NCI-H2227 (cell line): ENCODE measurements around the gene BCAN.

Experiments used
- DNase-seq: peaks from one replicate; lab custom pipeline; 2025; ENCODE audit not compliant: unreplicated experiment; lab: John Stamatoyannopoulos, UW

The BCAN gene

DNA sequence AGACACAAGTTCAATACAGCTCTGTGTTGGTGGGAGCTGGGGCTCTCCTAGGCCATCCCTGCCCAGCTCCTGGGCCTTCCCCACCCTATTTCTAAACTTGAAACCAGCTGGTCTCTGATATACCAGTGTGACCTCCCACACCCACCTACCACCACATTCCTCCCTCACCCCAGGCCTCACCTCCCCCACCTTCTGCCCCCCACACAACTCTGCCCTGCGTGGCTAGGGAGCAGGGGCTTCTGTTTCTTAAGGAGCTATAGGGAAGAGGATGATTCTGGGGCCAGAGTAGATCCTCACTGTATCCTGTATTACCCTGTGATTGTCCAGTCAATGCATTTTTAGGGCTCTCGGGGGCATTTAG, 18.8 kb downstream of the BCAN start:
- no peak for DNase-seq

DNA sequence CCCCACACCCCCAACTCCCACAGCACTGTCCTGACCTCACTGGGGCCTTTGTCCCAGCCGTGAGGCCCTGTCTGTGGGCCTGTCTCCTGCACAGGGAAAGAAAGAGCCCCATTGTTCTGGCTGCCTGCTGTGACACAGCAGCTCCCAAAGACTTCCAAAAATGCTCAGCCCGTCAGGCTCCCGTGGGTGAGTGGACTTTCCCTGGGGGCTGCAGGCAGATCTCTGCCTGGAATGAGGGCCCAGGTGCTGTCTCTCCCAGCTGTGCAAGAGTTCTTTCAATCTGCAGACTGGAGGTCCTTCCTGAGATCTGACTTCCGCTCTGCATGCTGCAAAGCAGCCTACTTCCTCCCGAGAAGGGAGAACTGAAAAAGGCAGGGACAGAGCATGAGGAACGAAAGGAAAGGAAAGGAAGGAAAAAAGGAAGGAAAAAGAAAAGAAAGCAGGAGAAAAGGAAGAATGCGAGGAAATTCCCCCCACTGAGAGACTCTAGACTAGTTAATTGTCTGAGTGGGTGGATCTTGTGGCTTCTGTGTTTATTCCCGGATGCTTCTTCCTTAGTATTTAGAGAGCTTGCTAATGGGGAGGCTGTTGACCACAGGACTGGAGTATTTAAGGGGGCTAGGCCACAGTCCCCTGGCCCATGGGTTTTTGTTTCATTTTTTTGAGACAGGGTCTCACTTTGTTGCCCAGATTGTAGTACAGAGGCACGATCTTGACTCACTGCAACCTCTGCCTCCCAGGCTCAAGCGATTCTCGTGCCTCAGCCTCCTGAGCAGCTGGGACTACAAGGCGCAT, 20.3 kb downstream of the BCAN start:
- DNase-seq, result no peak

DNA sequence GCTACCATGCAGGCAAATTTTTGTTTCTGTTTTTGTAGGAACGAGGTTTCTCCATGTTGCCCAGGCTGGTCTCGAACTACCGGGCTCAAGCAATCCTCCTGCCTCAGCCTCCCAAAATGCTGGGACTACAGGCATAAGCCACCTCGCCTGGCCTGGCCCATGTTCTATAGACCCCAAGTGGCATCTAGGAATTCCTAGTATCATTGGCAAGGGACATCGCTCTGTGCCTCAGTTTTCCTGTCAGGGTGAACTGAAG, 20.8 kb downstream of the BCAN start:
- no peak for DNase-seq

DNA sequence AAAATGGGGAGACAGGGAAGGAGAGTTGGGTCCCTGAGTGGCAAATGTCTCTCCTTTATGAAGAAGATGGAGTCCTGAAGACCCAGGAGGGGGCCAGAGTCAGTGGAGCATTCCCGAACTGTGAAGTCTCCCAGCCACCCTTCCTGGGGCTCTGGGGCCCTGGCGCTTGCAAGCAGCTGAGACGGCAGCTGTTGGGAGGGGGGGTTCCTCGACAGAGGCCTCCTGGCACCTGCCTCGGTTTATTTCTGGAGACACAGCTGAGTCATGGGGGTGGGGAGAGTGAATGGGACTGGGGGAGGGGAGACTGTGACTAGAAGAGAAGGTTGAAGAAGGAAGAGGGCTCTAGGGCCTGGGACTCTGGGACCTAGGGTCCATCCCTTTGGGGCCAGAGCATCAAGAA, 21.3 kb downstream of the BCAN start:
- DNase-seq, result no peak

DNA sequence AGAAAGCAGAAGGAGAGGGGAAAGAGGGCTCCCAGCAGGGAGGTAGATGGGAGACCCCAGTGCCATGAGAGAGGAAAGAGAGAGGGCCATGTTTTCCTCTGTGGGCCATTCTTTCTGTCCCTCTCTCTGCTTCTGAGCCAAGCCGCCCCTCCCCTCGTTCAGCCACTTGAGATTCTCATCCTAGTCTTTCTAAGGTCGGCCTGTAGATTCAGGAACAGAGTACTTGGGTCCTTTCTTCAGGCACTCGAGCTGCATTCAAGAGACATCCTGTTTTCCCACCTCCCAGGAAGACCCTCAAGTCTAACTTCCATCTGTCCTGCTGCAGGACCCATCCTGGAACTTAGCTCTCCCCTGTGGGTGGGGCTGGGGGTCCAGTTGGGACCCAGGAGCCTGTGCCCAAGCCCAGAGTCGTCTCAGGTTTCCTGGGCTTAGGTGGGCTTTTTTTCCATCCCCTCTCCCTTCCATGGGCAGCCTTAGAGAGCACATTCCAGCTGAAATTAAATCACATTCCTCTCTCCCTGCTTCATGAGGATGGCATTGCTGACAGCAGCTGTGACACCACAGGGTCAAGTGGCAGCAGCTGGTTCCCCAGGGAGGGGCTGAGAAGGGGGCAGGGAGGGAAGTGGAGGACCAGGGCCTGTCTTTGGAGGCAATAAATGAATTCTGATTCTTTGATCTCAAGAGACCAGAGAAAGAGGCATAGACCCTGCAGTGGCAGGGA, 22.3 kb downstream of the BCAN start:
- DNase-seq, result peak; percentile 63

DNA sequence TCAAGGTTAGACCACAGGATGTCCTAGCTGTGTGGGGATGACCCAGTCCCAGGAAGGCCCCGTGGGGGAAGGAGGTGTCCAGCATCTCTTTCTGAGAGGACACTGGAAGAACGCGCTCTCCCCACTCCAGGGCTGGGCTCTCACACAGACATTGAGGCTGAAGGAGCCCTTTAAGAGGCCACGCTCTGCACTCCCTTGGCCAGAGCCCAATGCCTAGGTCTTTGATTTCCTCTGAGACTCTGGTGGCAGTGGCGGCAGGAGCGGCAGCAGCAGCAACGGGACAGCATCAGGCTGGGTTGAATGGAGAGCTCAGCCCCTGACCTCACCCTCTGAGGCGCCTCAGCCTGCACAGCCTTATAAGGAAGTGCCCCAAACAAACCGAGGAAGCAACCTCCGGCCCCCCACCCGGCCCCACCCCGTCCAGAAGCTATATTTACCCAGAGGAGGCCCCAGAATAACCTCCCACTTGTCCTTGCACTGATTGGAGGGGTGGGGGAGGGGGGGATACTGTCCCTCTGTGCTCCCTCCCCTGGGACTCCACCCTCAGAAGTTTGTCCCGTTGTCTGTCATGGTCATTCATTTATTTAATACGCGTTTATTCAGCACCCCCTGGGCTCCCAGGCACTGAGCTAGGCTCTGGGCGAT, 23.0 kb downstream of the BCAN start:
- no peak for DNase-seq

DNA sequence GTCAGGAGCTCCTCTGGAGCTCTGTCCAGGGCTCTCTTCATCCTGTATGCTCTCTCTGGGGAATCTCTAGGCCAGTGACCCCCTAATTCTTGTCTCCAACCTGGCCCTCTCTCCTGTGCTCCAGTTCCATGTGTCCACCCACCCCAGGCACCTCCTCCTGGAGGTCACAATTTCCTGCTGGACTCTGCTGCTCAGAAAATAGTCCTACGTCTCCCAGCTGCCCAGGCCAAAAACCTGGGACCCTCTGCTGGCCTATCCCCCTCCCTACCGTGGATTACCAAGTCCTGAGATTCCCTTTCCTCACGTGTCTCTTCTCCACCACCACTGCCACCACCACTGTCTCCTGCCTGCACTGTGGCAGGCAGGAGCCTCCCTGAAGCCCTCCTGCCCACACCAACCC, 23.6 kb downstream of the BCAN start:
- no peak for DNase-seq

DNA sequence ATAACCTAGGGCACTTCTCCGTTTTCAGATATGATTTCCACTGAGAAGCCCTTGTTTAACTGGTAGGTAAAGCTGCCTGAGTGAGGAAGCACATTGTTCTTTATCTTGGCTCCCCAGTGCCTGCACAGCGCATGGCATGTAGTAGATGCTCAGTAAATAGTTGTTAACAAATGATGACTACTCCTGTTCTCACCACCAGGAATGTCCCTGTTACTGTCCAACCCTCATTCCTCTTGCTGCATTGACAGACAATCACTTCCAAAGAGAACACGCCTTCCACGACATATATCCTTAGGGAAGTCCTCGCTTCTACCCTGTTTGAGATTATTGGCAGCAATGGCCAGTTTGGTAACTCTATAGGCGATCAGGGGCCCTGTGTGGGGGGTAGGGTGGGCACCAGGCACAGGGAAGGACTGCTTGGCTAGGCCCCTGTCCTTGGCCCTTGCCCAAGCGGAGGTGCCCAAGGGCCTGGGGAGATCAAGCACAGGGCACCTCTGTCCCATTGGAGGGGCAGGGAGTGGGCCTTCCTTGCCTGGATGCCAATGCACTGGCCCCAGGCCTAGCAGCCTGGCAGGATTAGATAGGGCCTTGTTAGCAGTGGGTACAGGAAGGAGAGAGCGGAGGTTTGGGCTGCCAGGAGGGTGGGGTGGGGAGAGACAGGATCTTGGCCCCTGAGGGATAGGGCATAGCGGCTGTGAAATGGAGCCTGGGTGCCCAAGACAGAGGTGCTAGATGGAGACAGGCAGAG, 25.1 kb downstream of the BCAN start:
- no peak for DNase-seq

DNA sequence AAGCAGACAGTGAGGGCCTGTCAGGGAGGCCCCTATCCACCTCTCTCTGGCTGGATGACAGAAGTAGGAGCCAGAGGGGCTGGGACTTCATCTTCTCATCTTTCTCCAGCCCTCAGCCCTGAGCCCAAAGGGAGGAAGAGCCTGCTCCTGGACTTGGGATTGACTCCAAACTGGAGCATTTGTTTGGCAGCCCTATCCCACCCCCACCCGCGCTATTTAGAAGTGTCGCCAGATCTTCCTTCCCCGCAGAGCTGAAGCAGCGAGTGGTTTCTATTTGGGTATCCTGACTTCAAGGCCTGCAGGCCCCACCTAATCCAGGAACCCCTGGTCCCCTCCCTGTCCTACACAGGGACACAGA, 25.7 kb downstream of the BCAN start:
- DNase-seq, result no peak

DNA sequence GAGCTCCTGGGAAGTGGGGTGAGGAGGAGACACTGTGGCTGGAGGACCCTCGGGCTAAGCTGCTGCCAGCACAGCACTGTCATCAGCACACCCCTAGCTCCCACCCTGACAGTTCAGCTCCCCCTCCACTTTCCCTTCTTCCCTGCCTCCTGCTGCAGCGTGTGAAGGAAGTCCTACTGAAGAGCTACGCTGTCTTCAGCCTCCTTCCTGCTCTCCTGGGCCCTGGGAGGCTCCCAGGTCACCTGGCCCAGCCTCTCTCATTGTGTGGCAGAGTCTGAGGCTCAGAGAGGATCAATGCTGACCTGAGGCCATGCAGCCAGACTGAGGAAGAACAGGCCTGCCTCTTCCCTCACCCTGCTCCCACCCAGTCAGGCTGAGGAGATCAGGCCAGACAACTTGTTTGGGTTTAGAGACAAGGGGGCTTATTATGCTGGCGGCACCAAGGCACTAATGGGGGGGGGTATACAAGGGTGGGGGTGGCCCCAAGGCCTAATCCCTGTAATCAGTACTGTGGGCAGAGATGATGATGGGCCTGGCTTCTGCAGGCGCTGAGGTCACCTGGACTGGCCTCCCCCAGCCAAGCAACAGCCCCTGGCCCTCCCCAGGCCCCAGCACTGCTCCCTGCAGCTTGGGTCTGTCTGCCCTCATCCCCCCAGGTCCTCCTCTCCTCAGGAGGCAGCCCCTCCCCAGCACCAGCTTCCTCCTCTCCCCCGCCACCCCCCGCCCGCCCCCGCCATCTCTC, 26.2 kb downstream of the BCAN start:
- peak; percentile 36 for DNase-seq

DNA sequence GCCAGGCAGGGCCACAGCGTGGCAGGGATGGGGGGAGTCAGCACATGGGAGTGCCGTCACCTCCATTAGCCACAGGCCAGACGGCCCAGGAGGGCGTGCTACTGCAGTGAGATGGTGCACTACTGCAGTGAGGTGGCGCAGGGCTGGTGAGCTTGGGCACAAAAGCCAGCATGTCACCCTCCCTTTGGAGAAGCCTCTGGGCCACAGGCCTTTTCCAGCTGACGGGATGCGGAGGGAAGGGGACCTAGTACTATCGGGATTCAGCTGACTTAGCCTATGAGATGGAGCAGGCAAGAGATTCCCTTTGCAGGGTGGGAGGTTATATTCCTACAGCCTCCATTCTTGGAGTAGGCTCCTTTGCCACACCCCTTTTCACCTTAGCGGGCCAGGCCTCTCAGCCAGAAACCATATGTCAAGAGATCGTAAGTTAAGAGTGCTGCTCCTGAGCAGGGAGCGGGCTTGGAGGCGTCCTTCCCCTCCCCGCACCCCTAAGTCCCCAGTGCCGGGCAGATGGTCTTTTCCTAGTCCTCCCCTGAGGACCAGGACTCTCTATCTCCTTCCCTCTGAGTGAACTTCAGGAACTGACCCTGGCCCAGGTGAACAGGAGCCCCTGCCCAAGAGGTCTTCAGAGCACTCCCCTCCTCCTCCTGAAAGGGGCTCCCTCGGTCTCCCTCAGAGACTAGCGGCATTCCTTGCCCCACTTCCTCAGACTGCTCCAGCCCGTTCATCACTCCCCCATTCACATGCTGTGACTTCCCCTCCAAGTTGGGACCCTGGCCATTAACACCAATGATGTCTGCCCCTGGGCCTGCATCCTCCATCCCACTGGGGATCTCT, 27.1 kb downstream of the BCAN start:
- peak; percentile 47 for DNase-seq

DNA sequence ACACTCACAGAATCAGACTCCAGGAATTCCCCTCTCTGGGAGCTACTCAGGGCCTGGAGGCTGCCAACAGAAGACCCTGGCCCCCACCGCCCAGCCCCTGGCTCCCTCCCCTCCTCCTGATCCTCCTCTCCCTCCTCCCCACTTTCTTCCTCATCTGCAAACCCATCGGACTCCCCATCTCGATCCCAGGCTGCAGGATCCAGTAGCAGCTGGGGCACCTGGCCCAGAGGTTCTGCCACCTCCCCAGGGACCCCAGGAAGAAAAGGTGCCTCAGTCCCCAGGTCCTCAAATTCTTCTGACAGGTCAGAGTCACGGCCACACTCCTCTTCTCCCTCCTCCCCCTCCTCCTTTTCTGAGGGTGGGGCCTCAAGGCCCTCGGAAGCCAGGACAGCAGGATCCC, 27.9 kb downstream of the BCAN start:
- no peak for DNase-seq

DNA sequence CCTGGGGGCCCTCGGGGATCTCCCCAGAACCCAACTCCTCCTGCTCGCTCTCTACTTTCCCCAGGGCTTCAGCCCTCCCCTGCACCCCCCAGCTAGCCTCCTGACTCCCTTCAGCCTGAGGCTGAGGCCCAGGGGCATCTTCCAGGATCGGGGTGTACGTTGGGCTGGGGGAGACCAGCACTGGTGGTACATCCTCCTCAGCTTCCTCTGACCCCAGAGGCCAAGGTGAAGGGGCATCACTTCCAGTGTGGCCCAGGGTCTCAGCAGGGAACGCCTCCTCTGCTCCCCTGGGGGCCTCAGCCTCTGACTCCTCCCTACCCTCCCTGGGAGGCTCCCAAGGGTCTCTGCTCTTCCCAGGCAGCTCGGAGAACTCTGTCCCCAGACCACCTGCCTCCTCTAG, 28.4 kb downstream of the BCAN start:
- no peak for DNase-seq

DNA sequence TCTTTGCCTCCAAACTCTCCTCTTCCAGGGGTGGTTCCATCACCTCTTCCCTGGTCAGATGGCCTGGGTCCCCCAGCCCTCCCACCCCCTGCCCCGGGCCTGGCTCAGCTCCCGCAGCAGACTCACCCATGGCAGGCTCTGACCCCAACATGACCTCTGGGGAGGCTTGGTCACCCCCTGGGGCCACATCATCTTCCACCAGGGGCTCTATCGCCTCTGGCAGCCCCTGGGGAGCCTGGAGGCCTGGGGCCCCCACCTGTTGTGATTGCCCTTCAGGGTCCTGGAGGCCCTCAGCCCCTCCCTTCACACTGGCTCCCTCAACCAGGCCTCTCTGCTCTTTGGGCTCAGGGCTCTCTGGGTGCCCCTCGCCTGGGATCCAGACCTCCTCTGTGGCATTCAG, 28.9 kb downstream of the BCAN start:
- DNase-seq, result no peak

DNA sequence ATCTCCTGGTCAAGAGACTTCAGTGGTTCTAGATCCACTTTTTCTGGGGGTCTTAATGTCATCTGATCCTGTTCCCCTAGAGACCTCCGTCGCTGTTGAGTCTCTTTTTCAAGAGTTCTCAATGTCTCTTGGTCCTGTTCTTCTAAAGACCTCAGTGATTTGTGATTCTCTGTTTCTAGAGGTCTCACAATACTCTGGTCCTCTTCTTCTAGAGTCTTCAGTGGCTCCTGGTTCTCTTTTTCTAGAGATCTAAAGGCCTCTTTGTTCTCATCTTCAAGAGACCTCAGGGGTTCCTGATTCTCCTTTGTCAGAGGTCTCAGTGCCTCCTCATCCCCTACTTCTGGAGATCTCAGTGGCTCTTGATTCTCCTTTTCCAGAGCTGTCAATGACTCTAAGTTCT, 29.9 kb downstream of the BCAN start:
- no peak for DNase-seq

DNA sequence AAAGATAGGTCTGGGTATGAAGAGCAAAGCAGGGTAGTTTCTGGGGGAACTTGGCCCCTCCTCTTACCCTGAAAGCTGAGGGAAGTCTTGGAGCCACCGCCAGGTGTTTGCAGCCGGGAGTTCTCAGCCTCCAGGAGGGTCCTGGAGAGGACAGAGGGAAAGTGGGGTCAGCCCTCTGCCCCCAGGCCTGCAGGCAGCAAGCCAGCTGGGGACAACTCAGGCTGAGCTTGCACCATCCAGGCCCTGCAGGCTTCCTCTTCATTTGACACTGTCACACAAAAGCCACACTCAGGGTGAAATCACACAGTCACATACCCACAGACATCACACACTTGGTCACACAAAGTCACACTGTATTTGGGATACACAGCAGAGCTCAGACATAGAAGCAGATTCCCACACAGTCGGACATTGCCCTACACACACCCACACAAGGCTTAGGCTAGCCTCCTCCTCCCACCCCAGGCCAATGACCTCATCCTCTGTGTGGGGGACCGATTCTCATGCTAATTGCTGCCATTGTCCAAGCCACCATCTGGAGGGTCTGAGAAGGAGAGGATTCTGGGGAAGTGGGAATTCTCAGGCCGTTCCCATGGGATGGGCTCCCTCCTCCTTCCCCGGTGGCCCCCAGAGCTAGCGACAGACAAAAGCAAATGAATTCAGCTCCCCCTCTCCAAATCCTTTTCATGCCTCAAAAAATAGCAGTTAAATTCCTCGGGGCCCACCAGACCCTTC, 31.6 kb downstream of the BCAN start:
- peak; percentile 41 for DNase-seq

DNA sequence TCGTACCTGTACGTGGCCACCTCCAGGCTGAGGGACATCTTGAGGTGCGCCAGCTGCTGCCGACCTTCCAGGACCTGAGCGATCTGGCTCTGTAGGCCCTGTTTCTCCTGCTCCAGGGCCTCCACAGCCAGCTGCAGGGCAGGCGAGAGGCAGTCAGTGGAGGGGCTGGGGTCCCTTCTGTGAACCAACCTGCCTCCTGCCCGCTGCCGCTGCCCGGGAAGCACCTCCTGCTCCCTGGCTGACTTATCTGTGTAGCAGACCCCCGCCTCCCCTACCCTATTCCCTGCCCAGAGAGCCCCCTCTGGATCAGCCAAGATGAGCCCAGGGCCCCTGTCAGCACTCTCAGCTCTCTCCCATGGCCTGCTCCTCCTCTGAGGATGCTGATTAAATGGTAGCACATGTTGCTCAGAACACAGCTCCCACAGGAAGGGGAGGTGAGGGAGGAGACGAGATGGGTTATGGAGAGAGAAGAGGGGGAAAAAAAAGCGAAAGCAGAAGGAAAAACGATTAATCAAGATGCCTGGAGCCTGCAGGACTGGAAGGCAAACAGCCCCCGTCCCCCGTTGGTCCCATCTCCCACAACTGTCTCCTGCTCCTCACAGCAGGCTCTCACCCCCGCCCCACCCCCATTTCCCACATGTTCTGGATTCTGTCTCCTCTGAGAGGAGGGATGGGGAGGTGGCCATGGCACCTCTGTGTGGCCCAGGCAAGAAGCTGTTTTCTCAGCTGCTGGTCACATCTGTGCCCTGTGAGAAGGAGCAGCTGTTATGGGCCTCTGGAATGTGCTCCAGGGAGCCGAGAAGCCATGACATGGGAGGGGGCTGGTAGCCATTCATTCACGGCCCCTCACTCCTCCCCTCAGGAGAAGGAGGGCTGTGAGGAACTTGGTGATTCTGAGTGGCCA, 33.5 kb downstream of the BCAN start:
- peak; percentile 46 for DNase-seq

DNA sequence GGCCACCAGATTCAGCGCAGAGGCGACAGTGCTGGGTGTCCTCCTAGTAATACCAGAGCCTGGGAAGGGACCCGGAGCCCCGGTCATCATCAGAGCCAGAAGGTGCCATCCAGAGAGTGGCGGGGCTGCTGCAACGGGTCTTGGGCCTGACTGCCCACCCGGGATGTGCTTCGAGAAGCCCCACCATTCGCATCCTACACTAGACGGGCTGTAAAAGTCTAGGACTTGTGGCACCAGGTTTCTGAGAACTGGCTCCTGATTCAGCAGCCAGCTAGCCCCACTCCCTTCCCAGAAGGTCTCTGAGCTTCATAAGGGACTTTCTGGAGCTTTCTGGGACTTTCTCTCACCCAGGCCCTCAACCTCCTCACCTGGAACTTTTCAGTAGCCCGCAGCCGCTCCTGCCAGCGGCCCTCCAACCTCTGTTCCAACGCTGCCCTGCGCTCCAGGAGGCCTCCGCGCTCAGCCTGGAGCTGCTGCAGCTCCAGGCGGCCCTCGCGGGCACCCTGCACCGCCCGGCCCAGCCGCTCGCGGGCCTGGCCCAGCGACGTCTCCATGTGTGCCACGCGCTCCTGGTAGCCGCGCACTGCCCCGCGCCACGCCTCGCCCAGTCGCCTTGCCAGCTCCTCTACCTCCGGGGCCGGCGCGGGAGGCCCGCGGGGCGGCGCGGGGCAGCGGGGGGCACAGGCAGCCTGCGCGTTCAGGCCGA, 34.4 kb downstream of the BCAN start:
- DNase-seq, result no peak
